Heart right ventricle (tissue), 16 donors: ENCODE data around the gene CTDSPL. TPM values are rescaled to one million over a fixed set of nuclear protein-coding genes. Genes with fewer than 3 reads are reported as not detected.
A peak's percentile ranks its signal among the peaks of the same experiment; 100 is the strongest.

ENCODE experiments used
- ATAC-seq, 8 donors: fragments of 200-7000 bp; cut with Tn5 transposase; one replicate each; pipeline ENCODE4 v1.9.1; 2020; ENCODE audit warnings: mild to moderate bottlenecking in 8 of 8, moderate library complexity in 8 of 8, moderate number of reproducible peaks in 1 of 8
- DNase-seq, 2 donors: peaks; one replicate each; pipeline ENCODE4 v3.0.0-alpha.2; 2020
- H3K27ac ChIP-seq, 10 donors: fragments of 200-600 bp; sonication (generic) in 2 of 10; one replicate each; pipeline versions ENCODE4 v1.5.0 to v1.8.0; 2020 to 2022; ENCODE audit warnings: mild to moderate bottlenecking in 3 of 10
- H3K27me3 ChIP-seq, 7 donors: fragments of 200-600 bp; one replicate each; pipeline ENCODE4 v1.8.0; 2021 to 2022; ENCODE audit warnings: mild to moderate bottlenecking in 2 of 7
- H3K36me3 ChIP-seq, 9 donors: fragments of 200-600 bp; sonication (generic) in 1 of 9; one replicate each; pipeline versions ENCODE4 v1.5.0 to v1.8.0; 2020 to 2022; ENCODE audit warnings: mild to moderate bottlenecking in 2 of 9
- H3K4me1 ChIP-seq, 9 donors: fragments of 200-600 bp; sonication (generic) in 1 of 9; one replicate each; pipeline versions ENCODE4 v1.5.0 to v1.8.0; 2020 to 2022; ENCODE audit warnings: mild to moderate bottlenecking in 4 of 9
- H3K4me3 ChIP-seq, 10 donors: fragments of 200-600 bp; sonication (generic) in 2 of 10; one replicate each; pipeline versions ENCODE4 v1.5.0 to v1.8.0; 2020 to 2022; ENCODE audit warnings: mild to moderate bottlenecking in 7 of 10, moderate library complexity in 2 of 10
- H3K9me3 ChIP-seq, 11 donors: fragments of 200-600 bp in 10 of 11; sonication (generic) in 2 of 11; one replicate each; pipeline versions ENCODE4 v1.5.0 to v1.8.0; 2013 to 2022; ENCODE audit warnings: mild to moderate bottlenecking in 2 of 11, control low read depth in 1 of 11, moderate library complexity in 1 of 11
- CTCF ChIP-seq, 9 donors: fragments of 200-600 bp; sonication (generic) in 2 of 9; IDR thresholded peaks; one replicate each; pipeline versions ENCODE4 v1.5.0 to v1.8.0; 2021 to 2022; ENCODE audit warnings: antibody characterized with exemption in 9 of 9, mild to moderate bottlenecking in 5 of 9, moderate library complexity in 1 of 9
- WGBS, 2 donors: extraction: QIAGEN DNeasy Blood & Tissue Kit; methylation state at CpG; one replicate each; pipeline ENCODE4 v1.1.7; 2013; ENCODE audit warnings: inconsistent platforms in 1 of 2; 5-methylcytosine and 5-hydroxymethylcytosine counted together
- intact Hi-C, 10 donors: fragments of 100-400 bp; cut with DNase I; formaldehyde crosslinking; loops; one replicate each; pipeline versions ENCODE4 v1.11.1 to v1.14.2; 2022
- polyA plus RNA-seq, 2 donors: library from polyadenylated mRNA; stranded (reverse); fragments of 200-250 nt; gene quantifications; one replicate each; pipeline ENCODE4 v1.2.3, GENCODE V29; 2013
- total RNA-seq, 10 donors: library from RNA; stranded (reverse); fragmentation: NEBNext Ultra II Directional in 3 of 10; extraction: Animal tissue kit (Norgen Biotek cat#: 25700) in 3 of 10; gene quantifications; one replicate each; pipeline versions ENCODE4 v1.2.1 to v1.2.4, GENCODE V29; 2021 to 2023
- donor health status: Arrhythmogenic right ventricular cardiomyopathy.
- donor health status: ischemic (EF 13 %, LVEDD 7.1; RV severe dilation, severe dysfunction).
- donor health status: healthy with polysubstance abuse.
- donor health status: DM: no; HTN: yes; CAD: no.
- donor health status: DM: no; HTN: no; CAD: no.
- donor health status: ischemic (EF 25% LVEDD 6.9; RV normal size, moderate dysfunction).
- donor health status: ischemic (EF 25% LVEDD 5.7; RV mildly dilated, moderate dysfunction).
- donor health status: healthy.
- donor health status: DM: yes; HTN: yes; CAD: no.
- donor health status: Ischemic cardiomyopathy.
- donor health status: ischemic (EF 35%, LVEDD 5.7; RV mildly dilated, moderate dysfunction).
- donor health status: nonischemic (EF 11% LVEDD 7.7; RV severe dilation, severe dysfunction).
- donor health status: DM: yes; HTN: yes; CAD: no.
- donor health status: PGD.
- donor health status: ischemic (EF 29% LVEDD 5.4; RV normal size, mild dysfunction).
- donor health status: nonischemic (EF 23%, LVEDD 6.1; RV moderate dilation, normal function).

The CTDSPL gene
- total and polyA plus RNA-seq, 12 donors: 5.4 to 51.5 (median 41.2) TPM

- TF ChIP-seq CTCF (IDR thresholded peaks at IDR 0.05): no peak
- DNase-seq (peak in 1 of 2 donors; percentile 38), ATAC-seq (no peak)
- intact Hi-C loops: no loop called here
- Histone ChIP-seq H3K27me3 (peaks cover 0 to 27% (median 0%) of the 10 kb centered on the region in 7 donors), H3K9me3 (no peaks in the 10 kb centered on the region), H3K36me3 (no peaks in the 10 kb centered on the region), H3K4me1 (peaks cover 6 to 44% (median 38%) of the 10 kb centered on the region in 9 donors), H3K27ac (peak overlapping the region; percentile 48 to 88 (median 78)), H3K4me3 (peak overlapping the region; percentile 68 to 97 (median 81))
- WGBS, 2 donors: 15 to 17% methylated on average over 44 to 45 of the region's 45 CpGs
These were observed 167.1 kb downstream of the CTDSPL start for GRCh38 chr3:38028621-38029361.

GRCh38 chr3:38029400-38030125 lies 167.9 kb downstream of the CTDSPL start, which contains the start of gene PLCD1:
Gene PLCD1 (minus strand): TSS chr3:38029642. CDS start chr3:38029539, 103 bp downstream.
- peaks cover 0 to 27% (median 0%) of the 10 kb centered on the region in 7 donors for H3K27me3 ChIP-seq
- peaks cover 6 to 42% (median 35%) of the 10 kb centered on the region in 9 donors for H3K4me1 ChIP-seq
- DNase-seq (peak; percentile 82 to 86), ATAC-seq (peak; percentile 27 to 57 (median 51))
- peak within 1 kb of the TSS; percentile 48 to 88 (median 78) for H3K27ac ChIP-seq
- H3K36me3 ChIP-seq: no peaks in the 10 kb centered on the region
- 1 to 2% methylated on average over 57 to 74 of the region's 75 CpGs for WGBS, 2 donors
- peak in 1 of 9 donors; percentile 3 for TF ChIP-seq CTCF (IDR thresholded peaks at IDR 0.05)
- intact Hi-C loops: no loop called here
- H3K4me3 ChIP-seq: peak within 1 kb of the TSS; percentile 68 to 97 (median 81)
- no peaks in the 10 kb centered on the region for H3K9me3 ChIP-seq

GRCh38 chr3:38030126-38031021 lies 168.7 kb downstream of the CTDSPL start:
- WGBS, 2 donors: 37 to 41% methylated on average over 8 of the region's 8 CpGs
- Histone ChIP-seq H3K27me3 (peaks cover 0 to 27% (median 0%) of the 10 kb centered on the region in 7 donors), H3K4me3 (peak overlapping the region; percentile 68 to 97 (median 81)), H3K9me3 (no peaks in the 10 kb centered on the region), H3K27ac (peak overlapping the region; percentile 48 to 88 (median 78)), H3K36me3 (no peaks in the 10 kb centered on the region), H3K4me1 (peaks cover 5 to 39% (median 34%) of the 10 kb centered on the region in 9 donors)
- DNase-seq (no peak), ATAC-seq (no peak)
- TF ChIP-seq CTCF (IDR thresholded peaks at IDR 0.05): no peak
- intact Hi-C loops: no loop called here
